Mucosa of rectum (tissue), 2 donors: ENCODE data around the gene TMEM221.

Source experiments
- H3K27ac ChIP-seq, 2 donors: one replicate each; pipeline ENCODE4 v1.7.0; 2013; ENCODE audit warnings: inconsistent platforms in 2 of 2, low read depth in 2 of 2, low read length in 2 of 2
- H3K27me3 ChIP-seq, 2 donors: one replicate each; pipeline ENCODE4 v1.7.0; 2013; ENCODE audit warnings: low read length in 2 of 2; ENCODE audit not compliant: control insufficient read depth in 2 of 2, insufficient read depth in 2 of 2
- H3K36me3 ChIP-seq, 2 donors: one replicate each; pipeline ENCODE4 v1.7.0; 2013; ENCODE audit warnings: low read length in 2 of 2; ENCODE audit not compliant: control insufficient read depth in 2 of 2, insufficient read depth in 2 of 2
- H3K4me1 ChIP-seq, 2 donors: one replicate each; pipeline ENCODE4 v1.7.0; 2013; ENCODE audit warnings: low read length in 2 of 2, mild to moderate bottlenecking in 1 of 2; ENCODE audit not compliant: control insufficient read depth in 2 of 2, insufficient read depth in 2 of 2
- H3K4me3 ChIP-seq, 2 donors: one replicate each; pipeline ENCODE4 v1.7.0; 2013; ENCODE audit warnings: low read length in 2 of 2
- H3K9ac ChIP-seq, 2 donors: one replicate each; pipeline ENCODE4 v1.7.0; 2013; ENCODE audit warnings: low read length in 2 of 2, low read depth in 1 of 2, mild to moderate bottlenecking in 1 of 2
- H3K9me3 ChIP-seq, 2 donors: one replicate each; pipeline ENCODE4 v1.7.0; 2013; ENCODE audit warnings: low read length in 2 of 2; ENCODE audit not compliant: control insufficient read depth in 2 of 2
- donor health status: healthy.
- donor health status: Normal muscosa, but diverticular disease.

TMEM221 gene

GRCh38 chr19:17448131-17448967 is at the start of gene TMEM221:
Gene TMEM221 (minus strand): TSS chr19:17448668. CDS start chr19:17448462, 206 bp downstream.
- Histone ChIP-seq H3K36me3 (no peaks in the 10 kb centered on the region), H3K27me3 (peaks cover 2 to 8% of the 10 kb centered on the region in 2 donors), H3K4me1 (no peaks in the 10 kb centered on the region), H3K9ac (no peak within 1 kb of the TSS), H3K4me3 (no peak within 1 kb of the TSS), H3K27ac (no peak within 1 kb of the TSS), H3K9me3 (no peaks in the 10 kb centered on the region)

GRCh38 chr19:17497149-17497798 is 48.8 kb upstream of the TMEM221 start:
- Histone ChIP-seq H3K4me3 (no peak overlapping the region), H3K9ac (no peak overlapping the region), H3K36me3 (peaks cover 0 to 5% of the 10 kb centered on the region in 2 donors), H3K27ac (no peak overlapping the region), H3K4me1 (peaks cover 7 to 10% of the 10 kb centered on the region in 2 donors), H3K9me3 (no peaks in the 10 kb centered on the region), H3K27me3 (no peaks in the 10 kb centered on the region)

GRCh38 chr19:17496337-17496997 is 48.0 kb upstream of the TMEM221 start:
- Histone ChIP-seq H3K27ac (no peak overlapping the region), H3K36me3 (peaks cover 0 to 5% of the 10 kb centered on the region in 2 donors), H3K4me3 (no peak overlapping the region), H3K9me3 (no peaks in the 10 kb centered on the region), H3K27me3 (no peaks in the 10 kb centered on the region), H3K4me1 (peaks cover 7 to 10% of the 10 kb centered on the region in 2 donors), H3K9ac (no peak overlapping the region)

GRCh38 chr19:17495639-17496296 is 47.3 kb upstream of the TMEM221 start:
- Histone ChIP-seq H3K4me3 (no peak overlapping the region), H3K27me3 (no peaks in the 10 kb centered on the region), H3K4me1 (peaks cover 7 to 10% of the 10 kb centered on the region in 2 donors), H3K27ac (no peak overlapping the region), H3K9me3 (no peaks in the 10 kb centered on the region), H3K9ac (no peak overlapping the region), H3K36me3 (peaks cover 0 to 4% of the 10 kb centered on the region in 2 donors)

GRCh38 chr19:17491287-17491686 is 42.8 kb upstream of the TMEM221 start:
- H3K36me3 ChIP-seq, result peaks cover 0 to 2% of the 10 kb centered on the region in 2 donors
- no peaks in the 10 kb centered on the region for H3K9me3 ChIP-seq
- no peak overlapping the region for H3K9ac ChIP-seq
- no peak overlapping the region for H3K27ac ChIP-seq
- no peaks in the 10 kb centered on the region for H3K27me3 ChIP-seq
- H3K4me1 ChIP-seq, result peaks cover 15% of the 10 kb centered on the region in 2 donors
- H3K4me3 ChIP-seq, result no peak overlapping the region

GRCh38 chr19:17490411-17490810 is 41.9 kb upstream of the TMEM221 start:
- Histone ChIP-seq H3K36me3 (peaks cover 0 to 2% of the 10 kb centered on the region in 2 donors), H3K9ac (no peak overlapping the region), H3K4me3 (no peak overlapping the region)

GRCh38 chr19:17489392-17490030 is 41.0 kb upstream of the TMEM221 start:
- H3K4me3 ChIP-seq, result no peak overlapping the region
- H3K9ac ChIP-seq, result no peak overlapping the region
- no peak overlapping the region for H3K27ac ChIP-seq
- no peaks in the 10 kb centered on the region for H3K9me3 ChIP-seq
- peaks cover 14 to 15% of the 10 kb centered on the region in 2 donors for H3K4me1 ChIP-seq
- peaks cover 0 to 2% of the 10 kb centered on the region in 2 donors for H3K36me3 ChIP-seq
- no peaks in the 10 kb centered on the region for H3K27me3 ChIP-seq

More at GRCh38 chr19:17490411-17490810, 41.9 kb upstream of the TMEM221 start:
- peaks cover 14 to 15% of the 10 kb centered on the region in 2 donors for H3K4me1 ChIP-seq
- no peaks in the 10 kb centered on the region for H3K9me3 ChIP-seq
- no peak overlapping the region for H3K27ac ChIP-seq
- no peaks in the 10 kb centered on the region for H3K27me3 ChIP-seq

GRCh38 chr19:17488593-17489391 is 40.3 kb upstream of the TMEM221 start:
- peak overlapping the region; percentile 67 to 68 for H3K4me3 ChIP-seq
- H3K27me3 ChIP-seq, result no peaks in the 10 kb centered on the region
- H3K9ac ChIP-seq, result peak overlapping the region; percentile 26 to 34
- peak overlapping the region in 1 of 2 donors; percentile 23 for H3K27ac ChIP-seq
- H3K36me3 ChIP-seq, result peaks cover 0 to 2% of the 10 kb centered on the region in 2 donors
- H3K4me1 ChIP-seq, result peaks cover 14 to 15% of the 10 kb centered on the region in 2 donors
- H3K9me3 ChIP-seq, result no peaks in the 10 kb centered on the region
